Neural progenitor cell (in vitro differentiated cells): Measurements from ENCODE around the gene B3GALT4.
A peak's percentile ranks its signal among the peaks of the same experiment; 100 is the strongest.

Experiments used
- CTCF ChIP-seq: fragments of 200-600 bp; sonication (generic); IDR thresholded peaks from 2 replicates; pipeline ENCODE4 v1.5.1; 2017; ENCODE audit warnings: antibody characterized with exemption, mild to moderate bottlenecking
- EZH2 ChIP-seq: fragments of 200-600 bp; sonication (generic); IDR thresholded peaks from 2 replicates; pipeline ENCODE4 v1.6.1; 2017; ENCODE audit warnings: antibody characterized with exemption, mild to moderate bottlenecking, moderate library complexity
- EZH2phosphoT487 ChIP-seq: fragments of 200-600 bp; sonication (generic); IDR thresholded peaks from 2 replicates; pipeline ENCODE4 v1.6.1; 2017; ENCODE audit warnings: antibody characterized with exemption

- TF ChIP-seq CTCF (no peak), EZH2 (peak; percentile 32), EZH2phosphoT487 (no peak)
Observed at GRCh38 chr6:33248643-33248931, 28.3 kb upstream of the B3GALT4 start.
